ENCODE measurements around the gene DDX39B. TPM values are rescaled to one million over a fixed set of nuclear protein-coding genes. Genes with fewer than 3 reads are reported as not detected.

The DDX39B gene
- total and polyA plus RNA-seq, 8 donors, result 201 to 685 (median 600) TPM

- H3K27ac ChIP-seq, result no peak overlapping the region
- no peak overlapping the region for H3K4me3 ChIP-seq
- no peaks in the 10 kb centered on the region for H3K27me3 ChIP-seq
- DNase-seq (no peak), ATAC-seq (no peak)
- intact Hi-C loops (cut with DNase I), result no loop called here
- H3K36me3 ChIP-seq, result peaks cover 0 to 99% of the 10 kb centered on the region in 2 donors
- TF ChIP-seq CTCF (IDR thresholded peaks at IDR 0.05), result no peak
- H3K9me3 ChIP-seq, result no peaks in the 10 kb centered on the region
- H3K4me1 ChIP-seq, result peaks cover 0 to 25% of the 10 kb centered on the region in 2 donors
Measured at GRCh38 chr6:31533455-31533841, 8.4 kb downstream of the DDX39B start.

- H3K27me3 ChIP-seq, result no peaks in the 10 kb centered on the region
- no peak for TF ChIP-seq CTCF (IDR thresholded peaks at IDR 0.05)
- no peak overlapping the region for H3K4me3 ChIP-seq
- peaks cover 0 to 20% of the 10 kb centered on the region in 2 donors for H3K4me1 ChIP-seq
- peaks cover 0 to 95% of the 10 kb centered on the region in 2 donors for H3K36me3 ChIP-seq
- ATAC-seq (no peak), DNase-seq (no peak)
- intact Hi-C loops (cut with DNase I), result no loop called here
- no peak overlapping the region for H3K27ac ChIP-seq
- H3K9me3 ChIP-seq, result no peaks in the 10 kb centered on the region
Measured at GRCh38 chr6:31532644-31533454, 9.0 kb downstream of the DDX39B start.

- no peak for ATAC-seq
- intact Hi-C loops (cut with DNase I), result no loop called here
- peaks cover 0 to 15% of the 10 kb centered on the region in 2 donors for H3K4me1 ChIP-seq
- H3K36me3 ChIP-seq, result peaks cover 0 to 86% of the 10 kb centered on the region in 2 donors
- no peak overlapping the region for H3K27ac ChIP-seq
- H3K27me3 ChIP-seq, result no peaks in the 10 kb centered on the region
- no peak for TF ChIP-seq CTCF (IDR thresholded peaks at IDR 0.05)
- no peak for DNase-seq
- no peaks in the 10 kb centered on the region for H3K9me3 ChIP-seq
- no peak overlapping the region for H3K4me3 ChIP-seq
Measured at GRCh38 chr6:31531771-31532643, 9.8 kb downstream of the DDX39B start.

GRCh38 chr6:31531162-31531561 is 10.6 kb downstream of the DDX39B start:
- intact Hi-C loops (cut with DNase I), result no loop called here
- ATAC-seq (no peak), DNase-seq (no peak)
- no peaks in the 10 kb centered on the region for H3K27me3 ChIP-seq
- no peak for TF ChIP-seq CTCF (IDR thresholded peaks at IDR 0.05)
- no peak overlapping the region for H3K27ac ChIP-seq
- H3K4me1 ChIP-seq, result peaks cover 0 to 10% of the 10 kb centered on the region in 2 donors
- H3K9me3 ChIP-seq, result no peaks in the 10 kb centered on the region
- peaks cover 0 to 78% of the 10 kb centered on the region in 2 donors for H3K36me3 ChIP-seq
- H3K4me3 ChIP-seq, result no peak overlapping the region

- intact Hi-C loops (cut with DNase I), result no loop called here
- Histone ChIP-seq H3K9me3 (no peaks in the 10 kb centered on the region), H3K4me3 (no peak overlapping the region), H3K27me3 (no peaks in the 10 kb centered on the region), H3K4me1 (peaks cover 0 to 5% of the 10 kb centered on the region in 2 donors), H3K36me3 (peaks cover 0 to 73% of the 10 kb centered on the region in 2 donors), H3K27ac (no peak overlapping the region)
- ATAC-seq, result no peak
- TF ChIP-seq CTCF (IDR thresholded peaks at IDR 0.05), result no peak
- DNase-seq, result no peak
Measured at GRCh38 chr6:31530659-31531058, 11.1 kb downstream of the DDX39B start.

All from left lung (tissue), 10 donors.